Measurements from ENCODE around the gene CHRNA5.
"Not testable (repeated sequence)": the region's sequence is repeated elsewhere in the genome, so short reads cannot be mapped to it uniquely, and the experiment has no call there.

Gene CHRNA5

DNA sequence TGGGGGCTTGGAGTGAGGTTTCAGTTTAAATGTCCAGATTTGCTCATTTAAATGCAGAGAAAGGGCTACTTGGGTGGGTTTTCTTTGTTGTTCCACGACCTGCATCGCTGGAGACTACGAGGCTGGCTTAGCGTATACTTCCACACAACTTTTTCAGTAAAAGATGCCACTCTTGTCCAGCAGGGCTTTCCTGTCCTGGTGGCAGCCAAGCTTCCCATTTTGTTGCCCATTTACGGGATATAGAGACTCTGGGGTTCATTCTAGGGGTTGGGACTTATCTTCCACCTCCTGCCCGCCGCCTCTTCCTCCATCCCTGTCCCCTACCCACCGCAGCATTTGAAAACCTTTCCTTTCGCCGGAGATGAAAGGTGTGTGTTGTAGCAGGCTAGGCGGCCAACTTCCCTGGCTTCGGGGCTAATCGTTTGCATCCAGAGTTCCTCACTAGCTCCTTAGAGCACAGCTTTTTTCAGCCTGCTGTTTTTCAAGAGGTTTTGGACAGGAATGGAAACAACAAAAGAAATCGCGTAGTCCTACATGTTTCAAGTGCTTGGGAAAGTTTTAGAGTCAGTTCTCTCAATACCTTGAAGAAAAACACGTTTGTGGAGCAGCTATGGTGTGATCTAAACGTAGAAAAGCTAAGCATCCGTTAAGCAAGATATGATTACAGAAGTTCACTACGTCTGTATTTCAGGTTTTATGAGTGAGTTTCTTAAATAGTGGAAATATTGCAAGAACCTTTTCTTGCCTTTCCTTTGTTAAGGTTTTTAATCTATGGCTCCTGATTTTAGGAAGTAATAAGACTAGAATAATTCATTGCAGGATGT, 843 bp downstream of the CHRNA5 start:
- DNase-seq, result no peak

- DNase-seq, result no peak
These were observed 2.2 kb downstream of the CHRNA5 start for GRCh38 chr15:78567531-78567930.

DNA sequence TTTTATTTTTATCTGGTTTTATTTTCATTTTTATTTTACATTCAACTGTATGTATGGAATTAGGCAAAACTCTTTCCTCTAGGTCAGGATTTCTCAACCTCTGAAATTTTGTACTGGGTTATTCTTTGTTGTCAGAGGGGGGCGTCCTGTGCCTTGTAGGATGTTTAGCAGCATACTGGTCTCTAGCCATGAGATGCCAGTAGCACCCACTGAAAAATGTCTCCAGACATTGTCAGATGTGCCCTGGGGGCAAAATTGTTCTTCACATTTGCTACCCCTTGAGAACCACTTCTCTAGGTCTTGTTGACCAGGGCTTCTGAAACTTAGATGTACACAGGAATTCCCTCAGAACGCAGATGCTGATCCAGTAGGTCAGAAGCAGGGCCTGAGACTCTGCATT, 5.4 kb downstream of the CHRNA5 start:
- DNase-seq, result no peak

DNA sequence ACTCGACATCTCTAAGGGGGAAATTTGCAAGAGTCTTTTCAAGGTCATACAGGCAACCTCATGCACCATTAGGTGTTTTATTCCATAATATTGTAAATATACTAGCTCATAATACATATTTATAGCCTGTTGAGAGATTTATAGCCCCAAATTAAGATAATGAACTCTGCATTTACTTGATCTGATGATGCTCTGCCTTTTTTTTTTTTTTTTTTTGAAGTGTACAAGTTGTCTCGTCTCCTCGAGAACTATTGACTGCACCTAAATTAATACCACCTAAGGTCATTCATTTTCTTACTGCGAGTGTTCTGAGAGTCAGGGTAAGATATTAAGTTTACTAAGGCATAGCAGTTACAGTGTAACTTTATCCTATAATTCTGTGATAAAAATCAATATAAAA, 6.1 kb downstream of the CHRNA5 start:
- DNase-seq, result no peak

- DNase-seq, result no peak
These were observed 8.1 kb downstream of the CHRNA5 start for GRCh38 chr15:78573416-78573815.

GRCh38 chr15:78574944-78575343, 9.6 kb downstream of the CHRNA5 start:
- DNase-seq, result no peak

DNA sequence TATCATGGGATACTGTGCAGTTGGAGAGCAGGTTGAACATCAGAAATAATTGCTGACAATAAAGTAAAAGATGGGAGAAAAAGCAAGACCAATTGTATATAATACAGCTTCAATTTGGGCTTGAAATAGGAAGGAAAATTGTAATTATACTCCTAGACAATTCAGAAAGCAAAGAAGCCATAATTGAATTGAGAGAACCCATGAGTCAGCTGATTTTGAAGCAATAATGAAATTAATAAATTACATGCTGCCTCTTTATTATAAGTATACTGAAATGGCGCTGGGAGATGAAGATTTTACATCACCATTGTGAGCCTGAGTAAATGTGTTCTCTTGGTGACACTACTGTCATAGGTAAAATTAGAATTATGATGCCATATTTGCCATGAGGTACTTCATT, 32.3 kb downstream of the CHRNA5 start:
- DNase-seq, result no peak

- no peak for DNase-seq
These were observed 33.0 kb downstream of the CHRNA5 start for GRCh38 chr15:78598348-78598747.

GRCh38 chr15:78599189-78599588, 33.9 kb downstream of the CHRNA5 start:
- no peak for DNase-seq

DNA sequence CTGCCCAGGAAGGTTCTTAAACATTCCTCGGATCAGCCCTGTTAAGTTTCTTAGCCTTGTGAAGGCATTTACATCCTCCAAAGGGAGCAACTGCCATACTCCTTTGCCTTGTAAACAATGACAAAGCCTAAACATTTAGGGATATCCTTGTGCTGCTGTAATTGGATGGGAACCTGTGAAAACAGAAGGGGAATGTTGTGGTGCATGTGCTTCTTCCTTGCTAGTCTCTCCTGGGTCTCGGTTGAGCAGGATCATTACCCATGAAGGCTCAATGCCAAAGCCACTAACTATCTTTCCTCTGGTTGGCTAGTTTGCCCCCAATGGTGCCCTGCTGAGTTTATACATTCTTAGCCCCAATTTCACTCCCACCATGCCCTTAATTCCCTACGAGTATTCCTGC, 38.1 kb downstream of the CHRNA5 start:
- DNase-seq, result no peak

DNA sequence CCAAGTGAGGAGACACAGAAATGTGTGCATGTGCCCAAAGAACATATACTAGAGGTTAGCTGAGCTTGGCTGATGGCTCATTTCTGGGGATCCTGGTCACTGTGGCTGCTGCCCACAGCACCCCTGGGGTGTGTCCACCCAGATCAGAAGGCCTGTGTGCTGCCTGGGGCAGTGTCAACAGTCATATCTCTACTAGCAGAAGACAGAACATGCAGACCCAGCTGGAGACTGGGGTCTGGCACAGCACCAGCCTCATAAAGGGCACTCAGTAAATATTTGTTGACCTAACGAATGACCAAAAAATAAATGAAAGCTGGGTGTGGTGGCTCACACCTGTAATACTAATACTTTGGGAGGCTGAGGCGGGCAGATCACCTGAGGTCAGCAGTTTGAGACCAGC, 39.1 kb downstream of the CHRNA5 start:
- no peak for DNase-seq

GRCh38 chr15:78605201-78605600, 39.9 kb downstream of the CHRNA5 start:
- DNase-seq, result no peak

GRCh38 chr15:78605680-78606079, 40.4 kb downstream of the CHRNA5 start:
- DNase-seq, result no peak

DNA sequence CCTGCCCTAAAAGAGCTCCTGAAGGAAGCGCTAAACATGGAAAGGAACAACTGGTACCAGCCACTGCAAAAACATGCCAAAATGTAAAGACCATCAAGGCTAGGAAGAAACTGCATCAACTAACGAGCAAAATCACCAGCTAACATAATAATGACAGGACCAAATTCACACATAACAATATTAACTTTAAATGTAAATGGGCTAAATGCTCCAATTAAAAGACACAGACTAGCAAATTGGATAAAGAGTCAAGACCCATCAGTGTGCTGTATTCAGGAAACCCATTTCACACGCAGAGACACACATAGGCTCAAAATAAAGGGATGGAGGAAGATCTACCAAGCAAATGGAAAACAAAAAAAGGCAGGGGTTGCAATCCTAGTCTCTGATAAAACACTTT, 44.2 kb downstream of the CHRNA5 start:
- not testable (repeated sequence) for DNase-seq

GRCh38 chr15:78614021-78614420, 48.7 kb downstream of the CHRNA5 start:
- no peak for DNase-seq

- no peak for DNase-seq
These were observed 49.9 kb downstream of the CHRNA5 start for GRCh38 chr15:78615151-78615589.

DNA sequence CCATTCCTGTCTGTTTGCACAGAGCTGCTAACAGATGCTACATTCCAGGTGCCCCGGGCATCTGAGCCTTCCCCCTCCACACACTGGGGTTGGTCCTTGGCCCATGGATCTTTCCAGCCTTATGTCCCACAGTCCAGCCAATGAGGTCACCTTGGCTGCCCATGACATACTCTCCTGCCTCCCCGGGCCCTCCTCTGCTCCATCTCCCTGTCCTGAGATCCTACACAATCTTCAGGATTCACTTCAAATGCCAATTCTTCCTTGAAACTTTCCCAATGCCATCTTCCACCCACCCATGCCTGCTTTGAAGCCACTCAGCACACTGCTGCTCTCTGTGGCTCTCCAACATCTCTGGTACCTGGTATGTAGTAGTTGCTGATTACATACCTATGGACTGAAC, 51.2 kb downstream of the CHRNA5 start:
- DNase-seq, result no peak

DNA sequence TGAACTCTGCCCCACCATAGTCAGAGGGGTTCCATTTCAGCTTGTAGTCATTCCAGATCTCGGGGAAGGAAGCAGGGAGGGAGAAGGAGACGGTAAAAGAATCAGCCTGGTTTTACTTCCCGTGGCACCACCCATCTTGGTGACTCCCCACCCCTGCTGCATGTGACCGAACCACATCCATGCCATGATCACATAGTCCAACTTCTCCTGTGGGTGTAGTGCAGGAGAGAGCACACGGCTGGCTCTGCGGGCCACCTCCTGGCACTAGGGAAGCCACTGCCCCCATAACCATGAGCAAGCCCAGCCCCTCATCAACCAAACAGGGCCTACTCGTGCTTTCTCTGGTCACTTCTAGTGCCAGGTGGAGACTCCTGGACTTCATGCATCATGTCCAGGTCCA, 51.8 kb downstream of the CHRNA5 start:
- DNase-seq, result no peak

- no peak for DNase-seq
These were observed 52.2 kb downstream of the CHRNA5 start for GRCh38 chr15:78617516-78617915.

GRCh38 chr15:78618064-78618463, 52.7 kb downstream of the CHRNA5 start:
- DNase-seq, result no peak

DNA sequence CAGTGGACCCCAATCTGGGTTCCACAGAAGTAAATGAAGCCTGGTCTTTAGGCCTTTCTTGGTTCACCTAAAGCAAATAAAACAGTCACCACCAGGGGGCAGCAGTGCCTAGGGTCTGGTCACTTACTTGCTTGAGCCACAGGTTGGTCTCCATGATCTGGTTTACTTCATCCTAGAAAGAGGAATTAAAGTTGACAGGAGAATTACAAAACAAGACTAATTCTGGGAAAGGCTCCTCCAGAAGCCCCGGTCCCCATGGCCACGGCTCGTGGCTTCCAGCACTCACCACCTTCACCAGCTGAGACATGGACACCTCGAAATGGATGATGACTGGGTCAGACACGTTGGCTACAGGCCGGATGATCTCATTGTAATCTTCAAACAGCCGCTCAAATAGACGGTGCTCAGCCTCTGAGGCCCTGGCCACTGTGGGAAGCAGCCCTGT, 53.2 kb downstream of the CHRNA5 start:
- DNase-seq, result peak; percentile 78 to 84

DNA sequence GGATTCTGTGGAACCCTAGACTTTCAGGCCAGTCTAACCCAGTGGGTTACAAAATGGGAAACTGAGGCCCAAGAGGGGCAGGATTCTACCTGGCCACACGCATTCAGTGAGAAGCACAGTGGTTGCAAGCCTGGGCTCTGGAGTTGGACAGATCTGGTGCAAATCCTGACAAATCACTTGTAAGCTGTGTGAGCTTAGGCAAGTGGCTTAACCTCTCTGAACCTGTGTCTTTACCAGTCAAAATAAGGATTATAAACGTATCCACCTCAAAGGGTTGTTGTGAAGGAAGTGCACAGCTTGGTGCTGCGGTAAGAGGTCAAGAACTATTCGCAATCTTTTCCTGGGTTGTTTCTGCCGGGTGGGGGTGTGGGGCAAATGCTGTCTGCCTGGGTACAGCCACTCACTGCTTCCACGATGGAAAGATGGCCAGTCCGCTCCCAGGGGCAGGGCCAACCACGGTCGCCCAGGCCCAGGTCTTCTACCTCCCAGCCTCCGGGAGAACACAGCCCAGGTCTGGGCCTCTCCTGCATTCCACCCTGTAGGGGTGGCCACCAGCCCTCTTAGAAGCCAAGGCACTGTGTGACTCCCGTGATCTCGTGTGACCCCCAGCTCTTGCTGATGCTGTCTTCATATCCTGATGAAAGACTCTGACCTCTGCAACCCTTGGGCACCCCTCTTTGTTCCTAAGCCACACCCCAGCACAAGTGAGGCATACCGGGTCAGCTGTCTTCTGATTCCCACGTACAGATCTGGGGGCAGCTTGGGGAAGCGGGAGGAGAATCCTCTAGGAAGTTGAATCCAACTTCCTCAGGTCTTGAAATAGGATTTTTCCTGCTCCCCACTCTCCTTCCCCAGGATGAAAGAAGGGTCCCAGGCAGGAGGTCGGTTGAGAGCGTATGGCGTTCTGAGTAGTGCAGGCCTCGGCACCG, 54.0 kb downstream of the CHRNA5 start:
- no peak for DNase-seq

- DNase-seq, result no peak
These were observed 54.8 kb downstream of the CHRNA5 start for GRCh38 chr15:78620021-78620526.
